Glutamatergic neuron (in vitro differentiated cells): ENCODE data around the gene MORC1. TPM values are rescaled to one million over a fixed set of nuclear protein-coding genes. Genes with fewer than 3 reads are reported as not detected.
"Not testable (repeated sequence)": the region's sequence is repeated elsewhere in the genome, so short reads cannot be mapped to it uniquely, and the experiment has no call there.

Experiments used
- DNase-seq: peaks from one replicate; pipeline ENCODE4 v3.0.0; 2022
- H3K27ac Mint-ChIP-seq: one replicate; pipeline ENCODE4 v1.8.0; 2020; ENCODE audit warnings: mild to moderate bottlenecking, mixed read lengths, inconsistent platforms; ENCODE audit not compliant: unreplicated experiment
- H3K27me3 Mint-ChIP-seq: one replicate; pipeline ENCODE4 v1.8.0; 2020; ENCODE audit warnings: mild to moderate bottlenecking, moderate library complexity, mixed read lengths, inconsistent platforms; ENCODE audit not compliant: unreplicated experiment
- H3K36me3 Mint-ChIP-seq: one replicate; pipeline ENCODE4 v1.8.0; 2020; ENCODE audit warnings: mild to moderate bottlenecking, mixed read lengths, inconsistent platforms; ENCODE audit not compliant: unreplicated experiment
- H3K4me1 Mint-ChIP-seq: one replicate; pipeline ENCODE4 v1.8.0; 2020; ENCODE audit warnings: mild to moderate bottlenecking, low read depth, mixed read lengths, inconsistent platforms; ENCODE audit not compliant: unreplicated experiment
- H3K4me3 Mint-ChIP-seq: one replicate; pipeline ENCODE4 v1.8.0; 2020; ENCODE audit warnings: mild to moderate bottlenecking, mixed read lengths, inconsistent platforms; ENCODE audit not compliant: unreplicated experiment
- H3K9me3 Mint-ChIP-seq: one replicate; pipeline ENCODE4 v1.8.0; 2020; ENCODE audit warnings: mild to moderate bottlenecking, moderate library complexity, mixed read lengths, inconsistent platforms; ENCODE audit not compliant: unreplicated experiment
- total RNA-seq: library from RNA; stranded (reverse); fragmentation: NEBNext Ultra II Directional; extraction: Animal tissue kit (Norgen Biotek cat#: 25700); gene quantifications from one replicate; pipeline ENCODE4 v1.2.1, GENCODE V29; 2021; ENCODE audit not compliant: unreplicated experiment
- TF ChIP-seq, protein P1 (sequence below): fragments of 200-600 bp; sonication (generic); IDR thresholded peaks from one replicate; pipeline ENCODE4 v1.5.0; 2021; ENCODE audit not compliant: partially characterized antibody, unreplicated experiment

MORC1 gene
- total RNA-seq, 1 donor from 2014 or later = not detected

DNA sequence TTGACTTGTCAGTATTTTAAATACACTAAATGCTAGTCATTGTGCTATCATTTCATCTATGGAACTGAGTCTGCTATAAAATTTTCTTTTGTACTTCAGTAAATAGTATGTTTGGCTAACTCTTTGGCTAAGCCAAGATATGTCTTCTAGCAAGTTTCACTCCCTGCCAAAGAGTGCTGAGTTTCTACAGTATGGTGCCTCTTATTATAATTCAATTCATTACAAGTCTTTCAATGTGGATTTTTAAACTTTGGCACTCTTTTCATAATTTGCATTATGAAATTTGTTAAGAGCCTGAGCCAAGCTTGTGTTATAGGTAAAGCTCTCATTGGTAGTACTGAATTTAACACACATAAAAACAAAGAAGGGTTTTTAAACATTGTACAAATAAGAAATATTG is 24.4 kb downstream of the MORC1 start:
- TF ChIP-seq, protein P1, sequence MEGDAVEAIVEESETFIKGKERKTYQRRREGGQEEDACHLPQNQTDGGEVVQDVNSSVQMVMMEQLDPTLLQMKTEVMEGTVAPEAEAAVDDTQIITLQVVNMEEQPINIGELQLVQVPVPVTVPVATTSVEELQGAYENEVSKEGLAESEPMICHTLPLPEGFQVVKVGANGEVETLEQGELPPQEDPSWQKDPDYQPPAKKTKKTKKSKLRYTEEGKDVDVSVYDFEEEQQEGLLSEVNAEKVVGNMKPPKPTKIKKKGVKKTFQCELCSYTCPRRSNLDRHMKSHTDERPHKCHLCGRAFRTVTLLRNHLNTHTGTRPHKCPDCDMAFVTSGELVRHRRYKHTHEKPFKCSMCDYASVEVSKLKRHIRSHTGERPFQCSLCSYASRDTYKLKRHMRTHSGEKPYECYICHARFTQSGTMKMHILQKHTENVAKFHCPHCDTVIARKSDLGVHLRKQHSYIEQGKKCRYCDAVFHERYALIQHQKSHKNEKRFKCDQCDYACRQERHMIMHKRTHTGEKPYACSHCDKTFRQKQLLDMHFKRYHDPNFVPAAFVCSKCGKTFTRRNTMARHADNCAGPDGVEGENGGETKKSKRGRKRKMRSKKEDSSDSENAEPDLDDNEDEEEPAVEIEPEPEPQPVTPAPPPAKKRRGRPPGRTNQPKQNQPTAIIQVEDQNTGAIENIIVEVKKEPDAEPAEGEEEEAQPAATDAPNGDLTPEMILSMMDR = no peak
- Mint-ChIP-seq H3K9me3 (no peaks in the 10 kb centered on the region), H3K4me3 (no peak overlapping the region), H3K27ac (no peak overlapping the region), H3K27me3 (no peaks in the 10 kb centered on the region), H3K4me1 (peaks cover 3% of the 10 kb centered on the region), H3K36me3 (no peaks in the 10 kb centered on the region)
- DNase-seq = no peak

DNA sequence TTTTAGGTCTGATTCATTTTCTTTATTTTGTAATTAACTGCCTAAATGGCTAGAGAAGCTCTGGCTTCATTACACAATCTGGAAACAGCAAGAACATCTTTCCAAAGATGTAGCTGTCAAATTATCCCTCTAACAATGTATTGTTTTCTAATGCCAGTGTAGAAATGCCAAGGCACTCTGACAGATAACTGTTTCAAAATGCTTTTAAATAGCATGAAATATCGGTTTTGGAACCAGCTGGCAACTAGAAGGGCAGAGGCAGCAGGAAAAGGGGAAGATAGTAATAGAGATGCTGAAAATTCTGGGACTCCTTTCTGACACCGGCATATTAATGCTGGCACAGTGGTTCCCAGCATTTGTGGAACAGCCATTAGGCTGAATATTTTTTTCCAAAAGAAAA is 26.1 kb downstream of the MORC1 start:
- H3K27me3 Mint-ChIP-seq = no peaks in the 10 kb centered on the region
- no peaks in the 10 kb centered on the region for H3K36me3 Mint-ChIP-seq
- no peak overlapping the region for H3K27ac Mint-ChIP-seq
- no peaks in the 10 kb centered on the region for H3K9me3 Mint-ChIP-seq
- no peak for DNase-seq
- H3K4me1 Mint-ChIP-seq = peaks cover 3% of the 10 kb centered on the region
- no peak overlapping the region for H3K4me3 Mint-ChIP-seq
- TF ChIP-seq, protein P1 = no peak

DNA sequence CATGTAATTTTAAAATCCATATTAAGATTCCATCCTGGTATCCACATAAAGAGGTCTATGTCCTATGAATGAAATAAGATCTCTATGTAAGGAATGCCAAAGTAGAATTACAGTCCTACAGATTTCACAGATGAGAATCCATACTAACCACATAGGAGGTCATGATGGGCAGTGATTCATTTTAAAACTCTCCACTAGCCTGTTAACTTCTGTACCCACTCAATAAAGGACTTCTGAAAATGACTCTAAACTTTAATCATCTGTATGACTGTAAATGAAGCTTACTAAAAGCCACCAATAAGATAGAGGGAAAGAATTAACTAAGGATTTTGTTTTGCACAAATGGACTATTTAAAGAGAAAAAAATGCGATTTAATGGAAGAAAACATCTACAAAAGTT is 28.7 kb downstream of the MORC1 start:
- H3K27me3 Mint-ChIP-seq = no peaks in the 10 kb centered on the region
- H3K9me3 Mint-ChIP-seq = no peaks in the 10 kb centered on the region
- H3K4me1 Mint-ChIP-seq = no peaks in the 10 kb centered on the region
- H3K27ac Mint-ChIP-seq = no peak overlapping the region
- TF ChIP-seq, protein P1 = no peak
- DNase-seq = no peak
- no peak overlapping the region for H3K4me3 Mint-ChIP-seq
- H3K36me3 Mint-ChIP-seq = no peaks in the 10 kb centered on the region

DNA sequence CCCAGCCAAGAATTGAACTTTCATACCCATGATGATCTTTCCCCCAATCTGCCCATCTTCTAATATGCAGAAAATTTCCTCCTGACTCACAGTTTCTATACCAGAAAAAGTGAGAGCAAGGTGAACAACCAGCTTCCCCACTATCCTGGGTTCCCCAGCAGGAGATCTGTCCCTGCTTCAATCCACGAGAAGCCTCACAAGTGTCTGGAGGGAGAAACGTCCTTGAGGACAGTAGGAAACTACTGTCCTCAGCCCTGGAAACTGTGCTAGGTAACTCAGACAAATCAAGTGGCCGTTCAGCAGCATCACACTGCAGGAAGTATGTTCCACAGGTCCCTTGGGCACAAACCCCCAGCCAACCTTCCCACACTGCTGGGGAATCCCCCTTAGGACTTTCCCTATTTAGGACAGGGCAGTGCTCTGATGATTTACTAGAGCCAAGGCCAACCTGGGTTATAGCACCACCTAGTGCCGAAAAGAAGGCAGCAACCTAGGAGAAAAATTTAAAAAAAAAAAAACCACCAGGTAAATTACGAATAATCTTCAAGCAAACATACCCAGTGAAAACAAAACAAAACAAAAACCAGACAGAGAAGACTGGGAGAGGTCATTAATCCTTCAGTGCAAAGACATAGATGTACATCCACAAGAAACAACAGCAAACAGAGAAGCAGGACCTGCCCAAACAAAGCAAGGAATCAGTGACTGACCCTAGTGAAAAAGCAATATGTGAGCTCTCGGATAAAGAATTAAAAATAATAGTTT is 36.0 kb downstream of the MORC1 start:
- peaks cover 3% of the 10 kb centered on the region for H3K9me3 Mint-ChIP-seq
- peak; percentile 24 for DNase-seq
- peaks cover 4% of the 10 kb centered on the region for H3K4me1 Mint-ChIP-seq
- peaks cover 10% of the 10 kb centered on the region for H3K36me3 Mint-ChIP-seq
- no peak overlapping the region for H3K27ac Mint-ChIP-seq
- no peak overlapping the region for H3K4me3 Mint-ChIP-seq
- no peaks in the 10 kb centered on the region for H3K27me3 Mint-ChIP-seq
- TF ChIP-seq, protein P1 = peak; percentile 72

DNA sequence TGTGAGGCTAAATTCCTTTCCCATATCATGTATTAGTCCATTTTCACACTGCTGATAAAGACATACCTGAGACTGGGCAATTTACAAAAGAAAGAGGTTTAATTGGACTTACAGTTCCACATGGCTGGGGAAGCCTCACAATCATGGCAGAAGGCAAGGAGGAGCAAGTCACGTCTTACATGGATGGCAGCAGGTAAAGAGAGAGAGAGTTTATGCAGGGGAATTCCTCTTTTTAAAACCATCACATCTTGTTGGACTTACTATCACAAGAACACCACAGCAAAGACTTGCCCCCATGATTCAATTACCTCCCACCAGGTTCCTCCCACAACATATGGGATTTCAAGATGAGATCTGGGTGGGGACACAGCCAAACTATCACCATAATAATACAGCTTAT is 37.8 kb downstream of the MORC1 start:
- not testable (repeated sequence) for H3K9me3 Mint-ChIP-seq, H3K4me1 Mint-ChIP-seq, H3K27me3 Mint-ChIP-seq, H3K36me3 Mint-ChIP-seq, DNase-seq, H3K27ac Mint-ChIP-seq, H3K4me3 Mint-ChIP-seq
